NCI-H748 (cell line): ENCODE measurements around the gene KANK3.
"Not testable (repeated sequence)": the region's sequence is repeated elsewhere in the genome, so short reads cannot be mapped to it uniquely, and the experiment has no call there.

Source experiments
- DNase-seq: peaks from one replicate; lab custom pipeline; 2025; ENCODE audit not compliant: unreplicated experiment; lab: John Stamatoyannopoulos, UW

KANK3 gene

DNA sequence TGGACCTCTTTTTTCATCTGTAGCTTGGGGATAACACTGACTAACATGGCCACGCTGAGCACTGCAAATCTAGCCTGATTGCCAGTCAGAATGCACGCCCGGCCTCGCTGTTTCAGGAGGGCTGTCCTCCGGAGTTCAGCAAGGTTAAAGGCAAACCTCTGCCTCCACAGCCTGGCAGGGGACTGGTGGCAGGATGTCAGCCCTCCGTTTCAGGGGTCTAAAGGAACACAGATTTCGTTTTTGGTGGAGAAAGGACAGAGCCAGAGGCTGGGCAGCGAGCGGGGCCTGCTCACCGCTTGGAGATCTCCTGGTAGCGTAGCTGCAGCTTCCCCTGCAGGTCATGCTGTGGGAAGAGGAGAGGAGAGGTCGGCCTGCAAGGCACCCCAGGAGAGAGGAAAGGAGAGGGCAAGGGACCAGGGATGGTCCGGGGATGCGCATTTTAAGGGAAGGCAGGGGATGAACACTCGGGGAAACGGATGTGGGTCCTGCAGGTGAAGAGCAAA is 22.4 kb downstream of the KANK3 start:
- no peak for DNase-seq

DNA sequence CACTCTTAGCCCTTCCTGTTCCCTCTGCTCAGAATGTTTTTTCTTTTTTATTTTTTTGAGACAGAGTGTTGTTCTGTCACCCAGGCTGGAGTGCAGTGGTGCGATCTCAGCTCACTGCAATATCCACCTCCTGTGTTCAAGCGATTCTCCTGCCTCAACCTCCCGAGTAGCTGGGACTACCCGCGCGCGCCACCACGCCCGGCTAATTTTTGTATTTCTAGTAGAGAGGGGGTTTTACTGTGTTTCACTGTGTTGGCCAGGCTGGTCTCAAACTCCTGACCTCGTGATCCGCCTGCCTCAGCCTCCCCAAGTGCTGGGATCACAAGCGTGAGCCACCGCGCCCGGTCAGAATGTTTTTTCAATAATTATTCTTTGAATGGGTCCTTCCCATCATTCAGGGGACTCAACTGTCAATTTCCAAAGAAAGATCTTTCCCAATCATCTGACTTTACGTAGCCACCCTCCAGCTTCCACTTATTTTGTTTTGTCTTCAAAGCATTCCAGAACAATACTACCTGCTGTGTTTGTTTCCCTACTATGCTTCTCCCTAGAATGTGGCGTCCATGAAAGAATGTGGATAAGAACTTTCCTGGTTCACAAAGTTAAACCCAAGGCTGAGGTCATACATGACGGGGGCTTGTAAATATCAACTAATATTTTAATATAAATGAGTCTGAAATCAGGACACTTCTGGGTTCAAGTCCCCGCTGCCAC is 23.1 kb downstream of the KANK3 start:
- no peak for DNase-seq

DNA sequence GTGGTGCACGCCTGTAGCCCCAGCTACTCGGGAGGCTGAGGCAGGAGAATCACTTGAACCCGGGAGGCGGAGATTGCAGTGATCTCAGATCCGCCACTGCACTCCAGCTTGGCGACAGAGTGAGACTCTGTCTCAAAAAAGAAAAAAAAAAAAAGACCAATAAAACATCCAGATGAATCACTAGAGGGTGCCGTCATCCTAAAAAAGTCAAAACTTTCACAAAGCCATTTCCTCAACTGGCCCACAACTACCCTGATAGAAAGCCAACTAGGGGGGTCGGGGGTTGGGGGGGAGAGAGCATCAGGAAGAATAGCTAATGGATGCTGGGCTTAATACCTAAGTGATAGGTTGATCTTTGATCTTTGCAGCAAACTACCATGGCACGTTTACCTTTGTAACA is 24.2 kb downstream of the KANK3 start:
- not testable (repeated sequence) for DNase-seq

DNA sequence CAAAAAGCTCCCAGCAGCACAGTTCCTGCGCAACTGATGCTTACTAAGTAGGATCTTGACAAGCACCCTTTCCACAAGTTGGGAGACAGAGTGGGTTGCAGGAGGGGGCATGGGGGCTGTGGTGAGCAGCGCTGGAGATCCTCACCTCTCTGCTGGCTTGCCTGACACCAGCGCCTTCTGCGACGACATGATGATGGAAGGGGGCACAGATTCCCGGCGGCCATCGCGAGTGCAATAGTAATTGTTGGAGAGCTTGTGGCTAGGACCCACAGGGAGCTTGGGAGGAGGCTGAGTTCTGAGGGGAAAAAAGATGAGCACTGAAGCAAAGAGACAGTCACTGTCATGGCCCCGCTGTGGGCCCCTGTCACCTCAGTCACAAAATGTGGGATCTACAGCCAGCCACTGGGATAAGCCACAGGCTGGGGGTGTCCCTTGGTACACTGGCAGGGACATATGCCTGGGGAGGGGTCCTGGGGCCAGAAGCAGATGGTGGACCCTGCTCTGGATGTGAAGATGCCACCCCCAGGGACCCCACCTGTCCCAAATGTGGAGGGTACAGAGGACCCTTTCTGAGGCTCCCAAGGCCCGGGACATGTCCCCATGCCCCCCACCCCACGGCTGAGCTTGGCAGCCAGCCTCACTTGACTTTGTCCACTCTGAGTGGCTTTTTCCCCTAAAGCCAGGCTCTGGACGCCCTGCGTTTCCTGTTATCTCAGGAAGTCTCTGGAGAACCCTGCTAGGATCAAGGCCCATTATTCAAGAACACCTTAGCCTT is 26.5 kb downstream of the KANK3 start:
- DNase-seq = no peak

DNA sequence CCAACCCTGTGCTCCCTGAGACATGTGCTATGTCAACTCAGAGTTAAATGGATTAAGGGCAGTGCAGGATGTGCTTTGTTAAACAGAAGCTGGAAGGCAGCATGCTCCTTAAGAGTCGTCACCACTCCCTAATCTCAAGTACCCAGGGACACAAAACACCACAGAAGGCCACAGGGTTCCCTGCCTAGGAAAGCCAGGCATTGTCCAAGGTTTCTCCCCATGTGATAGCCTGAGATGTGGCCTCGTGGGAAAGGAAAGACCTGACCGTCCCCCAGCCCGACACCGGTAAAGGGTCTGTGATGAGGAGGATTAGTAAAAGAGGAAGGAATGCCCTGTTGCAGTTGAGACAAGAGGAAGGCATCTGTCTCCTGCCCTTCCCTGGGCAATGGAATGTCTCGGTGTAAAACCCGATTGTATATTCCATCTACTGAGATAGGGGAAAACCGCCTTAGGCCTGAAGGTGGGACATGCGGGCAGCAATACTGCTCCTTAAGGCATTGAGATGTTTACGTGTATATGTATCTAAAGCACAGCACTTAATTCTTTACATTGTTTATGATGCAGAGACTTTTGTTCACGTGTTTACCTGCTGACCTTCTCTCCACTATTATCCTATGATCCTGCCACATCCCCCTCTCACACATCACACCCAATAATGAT is 28.0 kb downstream of the KANK3 start:
- DNase-seq = not testable (repeated sequence)

DNA sequence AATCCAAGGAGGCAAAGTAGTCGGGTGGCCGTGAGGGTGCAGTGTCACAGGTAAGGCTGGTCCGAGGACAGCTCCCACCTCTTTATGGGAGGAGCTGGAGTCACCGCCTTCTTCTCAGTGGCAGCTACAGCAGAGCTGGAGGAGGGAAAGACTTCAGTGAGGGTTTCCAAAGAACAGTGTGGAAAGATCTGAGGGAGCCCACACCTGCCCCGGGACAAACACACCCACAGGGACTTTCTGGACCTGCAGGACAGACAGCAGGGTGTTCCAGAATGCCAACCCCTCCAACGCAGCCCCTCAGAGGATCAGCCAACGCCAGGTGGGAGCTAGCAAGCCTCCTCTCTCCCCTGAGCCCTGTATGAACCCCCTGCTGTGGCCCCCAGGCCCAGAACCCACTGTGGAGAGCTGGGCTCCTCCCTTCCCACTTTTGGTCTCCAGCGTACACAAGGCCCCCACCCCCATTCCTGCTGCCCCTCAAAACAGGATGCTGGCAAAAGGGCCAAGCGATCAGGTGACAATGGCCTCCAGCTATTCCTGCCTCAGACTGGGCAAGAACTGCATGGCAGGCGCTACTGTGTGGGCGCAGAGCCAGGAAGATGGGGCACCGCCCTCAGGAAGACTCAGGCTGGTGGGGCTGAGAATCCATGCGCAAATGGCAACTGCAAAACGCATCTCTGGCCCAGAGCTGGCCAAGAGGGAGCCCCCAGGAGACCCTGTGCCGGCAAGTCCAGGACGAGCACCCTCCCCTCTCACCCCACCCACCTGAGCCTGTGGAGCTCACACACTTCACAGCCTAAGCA is 31.4 kb downstream of the KANK3 start:
- no peak for DNase-seq

DNA sequence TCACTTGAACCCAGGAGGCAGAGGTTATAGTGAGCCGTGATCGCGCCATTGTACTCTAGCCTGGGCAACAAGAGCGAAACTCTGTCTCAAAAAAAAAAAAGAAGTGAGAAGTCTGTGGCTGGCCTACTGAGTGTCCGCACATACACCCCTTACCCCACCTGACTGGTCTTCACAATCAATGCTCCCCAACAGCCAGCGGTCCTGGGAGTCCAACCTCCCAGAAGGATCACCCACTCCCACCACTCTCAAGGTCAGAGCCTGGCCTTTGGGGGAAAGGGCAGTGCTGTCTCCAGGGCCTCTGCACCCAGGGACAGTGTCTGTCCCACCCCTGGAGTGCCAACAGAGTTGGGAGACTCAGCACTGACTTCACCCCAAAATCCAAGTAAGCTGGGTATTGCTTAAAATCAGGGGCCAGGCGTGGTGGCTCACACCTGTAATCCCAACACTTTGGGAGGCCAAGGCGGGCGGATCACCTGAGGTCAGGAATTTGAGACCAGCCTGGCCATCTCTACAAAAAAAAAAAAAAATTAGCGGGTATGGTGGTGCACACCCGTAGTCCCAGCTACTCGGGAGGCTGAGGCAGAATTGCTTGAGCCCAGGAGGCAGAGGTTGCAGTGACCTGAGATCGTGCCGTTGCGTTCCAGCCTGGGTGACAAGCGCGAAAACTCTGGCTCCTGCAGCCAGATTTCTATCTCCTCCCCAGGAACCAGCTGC is 32.6 kb downstream of the KANK3 start:
- DNase-seq = no peak

DNA sequence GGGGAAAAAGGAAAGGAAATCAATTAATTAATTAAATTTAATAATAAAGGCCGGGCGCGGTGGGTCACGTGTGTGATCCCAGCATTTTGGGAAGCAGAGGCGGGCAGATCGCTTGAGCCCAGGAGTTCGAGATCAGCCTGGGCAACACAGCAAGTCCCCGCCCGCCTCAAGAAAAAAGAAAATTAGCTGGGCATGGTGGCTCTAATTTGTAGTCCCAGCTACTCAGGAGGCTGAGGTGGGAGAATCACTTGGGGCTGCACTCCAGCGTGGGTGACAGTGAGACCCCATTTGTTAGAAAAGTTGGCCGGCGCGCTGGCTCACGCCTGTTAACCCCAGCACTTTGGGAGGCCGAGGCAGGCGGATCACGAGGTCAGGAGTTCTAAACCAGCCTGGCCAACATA is 34.2 kb downstream of the KANK3 start:
- DNase-seq = no peak

DNA sequence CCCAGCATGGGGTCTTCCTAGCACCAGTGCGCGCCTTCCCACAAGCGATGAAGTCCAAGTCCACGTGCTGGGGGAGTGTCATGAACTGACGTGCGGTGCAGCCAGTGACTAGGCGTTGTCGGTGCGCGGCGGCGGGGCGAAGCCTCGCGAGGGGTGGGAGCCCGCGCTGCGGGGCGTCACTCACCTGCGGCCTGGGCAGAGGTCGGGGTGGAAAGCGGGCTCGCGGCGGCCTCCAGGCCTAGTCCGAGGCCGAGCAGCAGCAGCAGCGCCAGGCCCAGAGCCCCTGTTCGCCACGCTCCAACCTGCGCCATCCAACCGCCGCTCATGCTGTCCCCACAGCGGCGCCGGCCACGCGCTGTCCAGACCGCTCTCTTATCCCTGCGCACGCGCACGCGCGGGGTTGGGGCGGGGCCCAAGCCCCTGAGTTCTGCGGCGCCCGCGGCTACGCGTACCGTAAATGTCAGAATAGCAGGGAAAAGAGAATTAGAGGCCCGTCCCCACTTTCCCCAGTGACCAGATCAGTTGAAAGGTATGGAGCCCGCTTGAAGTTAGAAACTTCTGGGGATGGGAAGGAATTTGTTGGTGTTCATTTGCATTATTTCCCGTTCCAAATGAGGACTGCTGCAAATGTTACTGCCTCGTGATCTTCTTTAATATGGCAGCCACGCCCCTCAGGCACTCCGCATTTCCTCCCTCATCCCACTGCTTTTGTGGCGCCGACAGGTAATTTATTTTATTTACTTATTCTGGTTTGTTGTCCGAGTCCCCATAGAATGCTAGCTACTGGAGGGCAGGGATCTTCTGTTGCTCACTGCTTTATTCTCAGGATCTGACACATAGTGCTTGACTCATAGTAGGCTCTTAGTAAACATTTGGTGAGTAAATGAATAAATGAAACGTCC is 34.8 kb downstream of the KANK3 start, which contains the start of gene CD320:
Gene CD320 (minus strand): TSS at position 394 of the 902 bp plus-strand sequence. CDS start 68 bp downstream, at position 326.
- peak; percentile 92 for DNase-seq

DNA sequence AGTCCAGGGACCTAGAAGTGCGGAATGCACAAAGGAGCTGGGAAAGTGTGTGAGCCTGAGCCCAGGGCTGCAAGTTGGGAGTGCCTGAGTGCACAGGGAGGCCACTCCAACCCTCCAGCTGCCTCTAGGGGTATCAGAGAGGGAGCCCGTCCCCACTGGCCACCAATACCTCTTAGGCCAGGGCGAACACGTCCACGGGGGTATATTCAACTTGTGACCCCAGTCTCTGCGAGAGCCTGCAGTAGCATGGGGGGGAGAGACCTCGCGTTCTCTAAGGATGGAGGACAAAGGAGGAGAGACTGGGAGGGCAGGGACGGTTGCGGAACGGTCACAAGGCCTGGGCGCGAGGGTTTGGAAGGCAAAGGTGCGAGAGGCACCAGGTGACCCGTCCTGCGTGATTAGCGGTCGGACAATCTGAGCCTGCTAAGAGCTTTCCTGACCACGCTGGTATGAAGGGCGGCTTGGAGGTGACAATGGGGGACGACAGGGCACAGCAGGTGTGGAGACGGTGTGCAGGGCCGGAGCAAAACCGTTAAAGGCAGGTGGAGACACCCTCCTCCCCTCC is 35.6 kb downstream of the KANK3 start:
- peak; percentile 47 for DNase-seq

DNA sequence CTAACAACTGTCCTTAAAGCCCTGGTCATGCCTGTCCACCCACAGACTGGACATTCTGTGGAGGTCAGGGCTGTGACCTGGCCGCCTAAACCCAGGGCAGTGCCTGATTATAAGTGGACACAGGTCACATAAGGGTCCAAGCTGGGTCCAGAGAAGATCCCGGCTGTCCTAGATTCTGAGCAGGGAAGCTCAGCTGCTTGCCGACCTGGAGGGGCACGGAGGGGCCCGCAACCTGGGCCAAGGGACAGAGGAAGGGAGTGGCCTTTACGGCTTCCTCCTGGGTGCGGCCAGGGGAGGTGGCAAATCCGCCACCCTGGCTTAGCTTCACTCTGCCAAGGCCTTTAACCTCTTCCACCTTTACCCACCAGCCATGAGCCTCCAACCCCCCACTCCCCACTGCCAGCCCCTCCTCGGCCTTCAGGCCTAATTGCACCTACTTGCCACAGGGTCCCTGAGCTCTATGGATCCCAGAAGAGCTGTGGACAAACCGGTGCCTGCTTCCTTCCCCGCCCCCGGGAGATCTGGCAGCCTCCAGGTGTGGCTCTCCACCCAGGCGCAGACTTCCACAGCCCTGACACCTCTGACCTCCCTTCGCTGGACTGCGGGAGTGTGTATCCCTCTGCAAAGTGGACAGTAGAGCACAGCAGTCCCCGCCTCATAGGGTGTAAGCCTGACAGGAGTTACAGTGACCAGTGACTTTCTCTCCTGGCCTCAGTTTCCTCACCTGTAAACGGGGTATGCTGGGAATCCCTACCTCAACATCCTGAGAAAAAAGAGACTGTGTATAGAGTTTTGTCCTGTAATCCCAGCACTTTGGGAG is 36.6 kb downstream of the KANK3 start:
- DNase-seq = no peak

DNA sequence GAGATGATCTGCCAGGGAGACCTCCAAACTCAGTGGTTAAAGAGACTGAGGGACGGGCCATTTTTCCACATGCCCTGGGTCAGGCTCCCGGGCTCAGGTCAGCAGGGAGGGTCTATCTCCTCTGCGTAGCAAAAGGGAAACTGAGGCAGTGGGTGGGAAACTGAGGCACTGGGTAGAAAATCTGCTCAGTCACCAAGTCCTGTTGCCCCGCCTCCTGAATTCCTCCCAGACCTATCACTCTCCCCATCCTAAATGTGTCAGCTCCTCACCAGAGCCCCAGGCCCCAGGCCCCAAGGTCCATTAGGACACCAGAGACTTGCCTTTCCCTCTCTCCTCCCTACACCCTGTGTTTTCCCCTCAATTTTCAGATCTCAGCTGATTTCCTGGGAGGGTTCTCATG is 37.3 kb downstream of the KANK3 start:
- no peak for DNase-seq

DNA sequence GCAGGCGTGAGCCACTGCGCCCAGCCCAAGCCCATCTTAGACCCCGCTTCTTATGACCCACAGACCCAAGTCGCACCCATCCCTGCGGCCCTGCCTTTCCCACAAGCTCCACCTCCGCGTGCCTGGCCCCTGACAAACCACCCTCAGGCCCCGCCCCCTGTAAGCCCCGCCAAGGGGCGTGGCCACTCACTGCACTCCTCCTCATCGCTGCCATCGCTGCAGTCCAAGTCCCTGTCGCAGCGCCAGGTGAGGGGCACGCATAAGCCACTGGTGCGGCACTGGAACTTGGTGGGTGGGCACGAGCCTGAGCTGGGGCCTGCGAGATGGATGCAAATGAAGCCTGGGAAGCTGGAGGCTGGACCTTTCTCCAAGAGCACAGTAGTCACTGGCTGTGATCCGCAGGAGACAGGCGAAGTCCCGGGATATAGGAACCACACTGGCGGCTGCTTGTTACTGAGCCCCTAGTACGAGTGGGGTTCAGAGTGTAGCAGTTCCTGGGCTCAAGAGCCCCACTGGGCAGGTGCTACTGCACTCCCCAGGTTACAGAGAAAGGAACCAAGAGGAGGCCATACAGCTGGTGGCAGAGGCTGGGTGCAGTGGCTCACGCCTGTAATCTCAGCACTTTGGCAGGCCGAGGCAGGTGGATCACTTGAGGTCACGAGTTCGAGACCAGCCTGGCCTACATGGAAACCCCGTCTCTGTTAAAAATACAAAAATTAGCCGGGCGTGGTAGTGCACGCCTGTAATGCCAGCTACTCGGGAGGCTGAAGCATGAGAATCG is 38.0 kb downstream of the KANK3 start:
- DNase-seq = peak; percentile 5

DNA sequence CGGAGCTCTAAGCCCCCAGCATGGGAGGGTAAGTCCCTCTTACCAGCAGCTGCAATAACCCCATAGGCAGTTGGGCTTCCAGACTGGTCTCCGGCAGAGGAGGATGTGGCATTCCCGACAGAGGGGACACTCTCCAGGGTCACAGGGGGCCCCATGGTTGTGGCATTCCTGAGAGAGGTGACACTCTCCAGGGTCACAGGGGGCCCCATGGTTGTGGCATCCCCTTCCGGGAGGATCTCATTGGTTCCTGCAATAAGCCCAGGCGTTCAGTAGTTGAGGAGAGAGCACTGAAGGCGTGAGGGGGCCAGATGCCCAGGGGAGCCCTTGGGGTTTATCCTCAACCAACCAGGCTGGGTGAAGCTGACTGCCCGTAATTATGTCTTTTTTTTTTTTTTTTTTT is 40.3 kb downstream of the KANK3 start:
- DNase-seq = no peak

DNA sequence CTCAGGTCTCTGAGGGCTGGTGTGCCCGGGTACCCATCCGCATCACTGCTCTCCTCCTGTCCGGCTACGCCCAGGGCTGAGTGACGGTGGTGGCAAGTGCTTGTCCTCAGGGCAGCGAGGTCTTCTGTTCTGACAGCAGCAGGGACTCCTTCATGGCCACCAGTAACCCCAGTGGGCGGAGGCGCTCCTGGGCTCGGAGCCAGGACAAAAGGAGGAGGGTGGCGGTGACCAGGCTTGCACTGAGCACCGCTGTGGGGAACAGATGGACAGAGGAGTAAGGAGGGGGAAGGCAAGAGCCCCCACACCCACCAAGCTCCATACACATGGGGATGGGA is 40.7 kb downstream of the KANK3 start:
- DNase-seq = no peak

DNA sequence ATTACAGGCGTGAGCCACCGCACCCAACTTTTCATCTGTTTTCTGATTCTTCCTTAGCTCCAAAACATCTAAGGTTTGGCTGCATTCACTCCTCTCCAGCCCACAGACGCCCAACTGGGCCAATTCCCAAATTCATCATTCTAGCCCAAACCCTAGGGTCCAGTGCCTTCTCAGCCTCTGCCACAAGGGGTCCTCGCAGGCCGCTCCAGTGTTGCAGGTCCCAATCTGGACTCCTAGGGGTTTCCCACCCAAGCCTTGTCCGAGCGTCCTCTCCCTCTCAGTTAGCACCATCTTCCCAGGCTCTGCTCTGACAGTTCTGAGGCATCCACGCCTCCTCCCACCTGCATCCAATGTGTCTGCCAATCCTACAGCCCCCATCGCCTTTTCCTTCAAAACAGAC is 51.7 kb downstream of the KANK3 start:
- not testable (repeated sequence) for DNase-seq

DNA sequence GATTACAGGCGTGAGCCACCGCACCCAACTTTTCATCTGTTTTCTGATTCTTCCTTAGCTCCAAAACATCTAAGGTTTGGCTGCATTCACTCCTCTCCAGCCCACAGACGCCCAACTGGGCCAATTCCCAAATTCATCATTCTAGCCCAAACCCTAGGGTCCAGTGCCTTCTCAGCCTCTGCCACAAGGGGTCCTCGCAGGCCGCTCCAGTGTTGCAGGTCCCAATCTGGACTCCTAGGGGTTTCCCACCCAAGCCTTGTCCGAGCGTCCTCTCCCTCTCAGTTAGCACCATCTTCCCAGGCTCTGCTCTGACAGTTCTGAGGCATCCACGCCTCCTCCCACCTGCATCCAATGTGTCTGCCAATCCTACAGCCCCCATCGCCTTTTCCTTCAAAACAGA is 66.6 kb downstream of the KANK3 start:
- not testable (repeated sequence) for DNase-seq
